ENCODE results near the gene DYNC1I1.

The DYNC1I1 gene

GRCh38 chr7:96135241-96135640 lies 362.9 kb downstream of the DYNC1I1 start:
- in situ Hi-C loops (cut with HindIII; ENCODE audit: low pct_ligation_motif_present, low sequenced_read_pairs) = no loop called here
- H3K36me3 ChIP-seq (replicated peaks) = no peaks in the 10 kb centered on the region
- H3K4me3 ChIP-seq (ENCODE audit: low read depth, low read length) = no peak overlapping the region
- TF ChIP-seq, protein P1, sequence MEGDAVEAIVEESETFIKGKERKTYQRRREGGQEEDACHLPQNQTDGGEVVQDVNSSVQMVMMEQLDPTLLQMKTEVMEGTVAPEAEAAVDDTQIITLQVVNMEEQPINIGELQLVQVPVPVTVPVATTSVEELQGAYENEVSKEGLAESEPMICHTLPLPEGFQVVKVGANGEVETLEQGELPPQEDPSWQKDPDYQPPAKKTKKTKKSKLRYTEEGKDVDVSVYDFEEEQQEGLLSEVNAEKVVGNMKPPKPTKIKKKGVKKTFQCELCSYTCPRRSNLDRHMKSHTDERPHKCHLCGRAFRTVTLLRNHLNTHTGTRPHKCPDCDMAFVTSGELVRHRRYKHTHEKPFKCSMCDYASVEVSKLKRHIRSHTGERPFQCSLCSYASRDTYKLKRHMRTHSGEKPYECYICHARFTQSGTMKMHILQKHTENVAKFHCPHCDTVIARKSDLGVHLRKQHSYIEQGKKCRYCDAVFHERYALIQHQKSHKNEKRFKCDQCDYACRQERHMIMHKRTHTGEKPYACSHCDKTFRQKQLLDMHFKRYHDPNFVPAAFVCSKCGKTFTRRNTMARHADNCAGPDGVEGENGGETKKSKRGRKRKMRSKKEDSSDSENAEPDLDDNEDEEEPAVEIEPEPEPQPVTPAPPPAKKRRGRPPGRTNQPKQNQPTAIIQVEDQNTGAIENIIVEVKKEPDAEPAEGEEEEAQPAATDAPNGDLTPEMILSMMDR (IDR thresholded peaks at IDR 0.05; ENCODE audit: low read depth, low read length, missing control alignments) = no peak
- H3K27me3 ChIP-seq (replicated peaks) = no peaks in the 10 kb centered on the region
- no peak for DNase-seq
- H3K27ac ChIP-seq = no peak overlapping the region

DNA sequence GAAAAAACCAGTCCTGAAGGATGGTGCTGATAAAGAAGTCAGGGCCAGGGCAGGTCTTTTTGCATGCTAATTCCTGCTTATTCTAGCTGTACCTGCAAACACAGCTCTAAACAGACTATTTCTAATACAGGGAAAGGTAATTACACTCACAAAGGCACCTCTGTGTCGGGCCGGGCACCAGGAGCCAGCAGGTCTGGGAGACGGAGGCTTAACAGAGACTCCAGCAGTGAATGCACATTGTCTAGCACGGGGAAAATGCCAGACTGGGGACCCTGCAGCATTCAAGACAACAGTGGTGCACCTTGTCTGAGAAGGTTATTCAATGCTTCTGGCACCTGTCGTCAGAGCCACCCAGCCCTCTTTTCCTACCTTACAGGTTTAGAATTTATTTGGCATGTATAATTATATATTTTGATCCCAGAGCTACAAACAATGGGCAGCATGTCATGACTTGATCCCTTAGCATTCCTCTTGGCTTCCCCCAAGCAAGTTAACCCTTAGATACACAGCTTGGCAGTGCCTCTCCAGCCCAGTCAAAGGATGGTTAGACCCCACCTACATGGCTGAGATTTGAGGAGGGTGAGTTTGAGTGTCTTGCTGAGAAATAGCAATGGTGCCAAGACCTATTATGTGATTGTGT lies 364.4 kb downstream of the DYNC1I1 start:
- Histone ChIP-seq H3K27me3 (replicated peaks) (no peaks in the 10 kb centered on the region), H3K36me3 (replicated peaks) (no peaks in the 10 kb centered on the region), H3K4me3 (ENCODE audit: low read depth, low read length) (no peak overlapping the region), H3K27ac (no peak overlapping the region)
- in situ Hi-C loops (cut with HindIII; ENCODE audit: low pct_ligation_motif_present, low sequenced_read_pairs) = no loop called here
- no peak for DNase-seq
- TF ChIP-seq, protein P1 (IDR thresholded peaks at IDR 0.05; ENCODE audit: low read depth, low read length, missing control alignments) = no peak

DNA sequence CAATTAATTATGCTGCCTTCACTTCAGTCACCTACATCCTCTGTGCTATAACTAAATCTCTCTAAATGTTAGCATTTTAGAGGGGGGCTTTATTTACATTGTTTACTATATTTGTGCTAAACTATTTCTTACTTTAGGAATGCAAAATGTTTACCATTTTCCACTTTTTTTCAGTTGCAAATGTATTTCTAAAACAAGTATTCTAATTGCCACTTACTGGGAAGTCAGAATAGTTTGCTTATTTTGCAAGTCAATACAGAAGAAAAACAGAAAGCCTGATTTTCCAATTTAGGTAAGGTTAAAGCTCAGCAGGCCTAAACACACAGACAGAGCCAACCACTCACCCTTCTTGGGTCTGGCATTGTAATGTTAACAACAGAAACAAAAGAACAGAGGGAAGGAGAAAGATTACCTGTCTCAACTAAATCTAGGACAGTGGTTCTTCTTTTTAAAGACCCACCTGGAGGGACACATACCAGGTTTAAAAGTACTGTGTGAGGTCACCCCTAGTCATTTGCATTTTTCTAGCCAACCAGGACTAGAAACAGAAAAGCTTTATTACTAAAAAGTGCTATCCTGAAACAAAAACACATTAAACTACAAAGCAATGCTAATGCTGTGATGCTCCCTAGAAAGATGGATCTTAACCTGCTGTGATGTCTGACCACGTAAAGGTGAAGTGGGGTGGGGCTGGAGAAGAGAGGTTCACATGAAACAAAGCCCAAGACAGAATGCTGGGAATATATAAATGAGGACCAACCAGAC lies 371.3 kb downstream of the DYNC1I1 start:
- Histone ChIP-seq H3K27me3 (replicated peaks) (no peaks in the 10 kb centered on the region), H3K27ac (no peak overlapping the region), H3K4me3 (ENCODE audit: low read depth, low read length) (no peak overlapping the region), H3K36me3 (replicated peaks) (no peaks in the 10 kb centered on the region)
- TF ChIP-seq, protein P1 (IDR thresholded peaks at IDR 0.05; ENCODE audit: low read depth, low read length, missing control alignments) = no peak
- in situ Hi-C loops (cut with HindIII; ENCODE audit: low pct_ligation_motif_present, low sequenced_read_pairs) = no loop called here
- no peak for DNase-seq

DNA sequence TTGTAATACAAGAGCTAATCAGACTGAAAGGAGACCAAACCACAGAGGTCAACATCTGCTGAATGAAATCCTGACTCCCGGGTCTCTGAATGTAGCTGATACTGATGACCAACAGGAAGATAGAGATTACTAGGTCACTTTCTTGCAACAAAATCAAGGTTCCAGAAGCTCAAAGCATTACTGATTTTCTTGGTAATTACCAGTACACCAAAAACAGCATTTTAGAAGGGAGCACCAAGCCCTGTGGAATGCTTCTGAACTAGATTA lies 371.8 kb downstream of the DYNC1I1 start:
- TF ChIP-seq, protein P1 (IDR thresholded peaks at IDR 0.05; ENCODE audit: low read depth, low read length, missing control alignments) = no peak
- Histone ChIP-seq H3K4me3 (ENCODE audit: low read depth, low read length) (no peak overlapping the region), H3K27me3 (replicated peaks) (no peaks in the 10 kb centered on the region), H3K36me3 (replicated peaks) (no peaks in the 10 kb centered on the region), H3K27ac (no peak overlapping the region)
- in situ Hi-C loops (cut with HindIII; ENCODE audit: low pct_ligation_motif_present, low sequenced_read_pairs) = no loop called here
- DNase-seq = no peak
